ENCODE measurements around the gene ANAPC4.

- TF ChIP-seq CTCF (IDR thresholded peaks at IDR 0.05), result no peak
- TF ChIP-seq POLR2AphosphoS5 (IDR thresholded peaks at IDR 0.05; ENCODE audit: low read depth, low read length), result no peak
- TF ChIP-seq SIN3A (IDR thresholded peaks at IDR 0.05; ENCODE audit: borderline replicate concordance, insufficient read depth, low read depth, low read length), result no peak
- no peak for TF ChIP-seq REST (IDR thresholded peaks at IDR 0.05; ENCODE audit: insufficient read depth in 1 of 2, low read depth in 2 of 2, low read length in 1 of 2)
- no peak for TF ChIP-seq TCF7L2 (IDR thresholded peaks at IDR 0.05; ENCODE audit: low read depth, low read length)
These were observed 46.5 kb downstream of the ANAPC4 start for GRCh38 chr4:25423548-25423947.
